Suprapubic skin (tissue), 4 donors: Measurements from ENCODE around the gene SLC50A1. TPM values are rescaled to one million over a fixed set of nuclear protein-coding genes. Genes with fewer than 3 reads are reported as not detected.

ENCODE experiments used
- DNase-seq, 2 donors: peaks; one replicate each; pipeline ENCODE4 v3.0.0-alpha.2; 2019; ENCODE audit warnings: low spot score in 2 of 2
- H3K27ac ChIP-seq: fragments of 200-600 bp; sonication (generic); one replicate; pipeline ENCODE4 v1.5.1; 2019
- H3K27me3 ChIP-seq: fragments of 200-600 bp; sonication (generic); one replicate; pipeline ENCODE4 v1.5.1; 2019
- H3K36me3 ChIP-seq: fragments of 200-600 bp; sonication (generic); one replicate; pipeline ENCODE4 v1.5.1; 2019
- H3K4me1 ChIP-seq: fragments of 200-600 bp; sonication (generic); one replicate; pipeline ENCODE4 v1.5.1; 2019
- H3K4me3 ChIP-seq: fragments of 200-600 bp; sonication (generic); one replicate; pipeline ENCODE4 v1.5.1; 2019; ENCODE audit warnings: mild to moderate bottlenecking
- H3K9me3 ChIP-seq: fragments of 200-600 bp; sonication (generic); one replicate; pipeline ENCODE4 v1.5.1; 2019
- EP300 ChIP-seq: sonication (generic); formaldehyde crosslinking; IDR thresholded peaks from one replicate; pipeline ENCODE4 v1.6.1; 2017; ENCODE audit warnings: antibody characterized with exemption
- POLR2A ChIP-seq, 2 donors: fragments of 450-650 bp; IDR thresholded peaks; one replicate each; pipeline ENCODE4 v1.6.1; 2017; ENCODE audit warnings: antibody characterized with exemption in 2 of 2, mild to moderate bottlenecking in 2 of 2, moderate library complexity in 2 of 2
- POLR2AphosphoS5 ChIP-seq, 3 donors: sonication (generic); formaldehyde crosslinking; IDR thresholded peaks; one replicate each; pipeline ENCODE4 v1.6.1; 2017; ENCODE audit warnings: antibody characterized with exemption in 3 of 3
- WGBS: methylation state at CpG from one replicate; pipeline ENCODE4 v1.1.5; 2018; 5-methylcytosine and 5-hydroxymethylcytosine counted together
- total RNA-seq, 4 donors: library from RNA; depleted of rRNA; stranded (reverse); fragments of >200 nt; gene quantifications; one replicate each; pipeline ENCODE4 v1.1.0, GENCODE V29; 2016
- TF ChIP-seq, protein P1 (sequence below), 2 donors: fragments of 200-600 bp in 1 of 2; fragments of 450-650 bp in 1 of 2; sonication (generic) in 1 of 2; IDR thresholded peaks; one replicate each; pipeline ENCODE4 v1.5.1; 2016 to 2019; ENCODE audit warnings: antibody characterized with exemption in 2 of 2, mild to moderate bottlenecking in 1 of 2, moderate library complexity in 1 of 2

SLC50A1 gene
- total RNA-seq, 4 donors from 2014 or later, result 27.9 to 56.1 (median 32.6) TPM

- TF ChIP-seq POLR2A (IDR thresholded peaks at IDR 0.05), result no peak
- TF ChIP-seq EP300, result no peak
- Histone ChIP-seq H3K27ac (no peak overlapping the region), H3K9me3 (no peaks in the 10 kb centered on the region), H3K4me3 (no peak overlapping the region), H3K27me3 (no peaks in the 10 kb centered on the region), H3K36me3 (no peaks in the 10 kb centered on the region), H3K4me1 (peaks cover 20% of the 10 kb centered on the region)
- no peak for DNase-seq
- 81% methylated on average over 6 of the region's 6 CpGs for WGBS
Observed at GRCh38 chr1:155092131-155092530, 43.5 kb upstream of the SLC50A1 start.

DNA sequence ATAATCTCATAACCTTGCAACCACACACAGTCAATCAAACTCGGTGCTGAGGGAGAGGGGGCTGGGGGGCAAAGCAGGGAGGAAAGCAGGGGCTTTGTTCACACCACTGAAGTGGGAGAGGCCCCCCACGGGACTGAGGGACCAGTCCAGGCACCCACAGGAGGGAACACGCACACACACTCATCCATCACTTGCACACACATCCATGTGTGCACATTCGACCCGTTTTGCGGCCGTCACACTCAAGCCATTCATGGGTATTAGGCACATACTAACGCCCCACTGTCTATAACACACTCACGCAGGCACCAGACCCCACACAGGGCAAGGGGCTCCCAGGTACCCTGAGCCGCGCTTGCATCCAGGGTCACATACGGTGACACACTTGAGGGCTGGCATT, 43.0 kb upstream of the SLC50A1 start:
- H3K9me3 ChIP-seq, result no peaks in the 10 kb centered on the region
- no peak overlapping the region for H3K27ac ChIP-seq
- peaks cover 20% of the 10 kb centered on the region for H3K4me1 ChIP-seq
- 87% methylated on average over 12 of the region's 12 CpGs for WGBS
- DNase-seq, result no peak
- no peak overlapping the region for H3K4me3 ChIP-seq
- TF ChIP-seq, protein P1, sequence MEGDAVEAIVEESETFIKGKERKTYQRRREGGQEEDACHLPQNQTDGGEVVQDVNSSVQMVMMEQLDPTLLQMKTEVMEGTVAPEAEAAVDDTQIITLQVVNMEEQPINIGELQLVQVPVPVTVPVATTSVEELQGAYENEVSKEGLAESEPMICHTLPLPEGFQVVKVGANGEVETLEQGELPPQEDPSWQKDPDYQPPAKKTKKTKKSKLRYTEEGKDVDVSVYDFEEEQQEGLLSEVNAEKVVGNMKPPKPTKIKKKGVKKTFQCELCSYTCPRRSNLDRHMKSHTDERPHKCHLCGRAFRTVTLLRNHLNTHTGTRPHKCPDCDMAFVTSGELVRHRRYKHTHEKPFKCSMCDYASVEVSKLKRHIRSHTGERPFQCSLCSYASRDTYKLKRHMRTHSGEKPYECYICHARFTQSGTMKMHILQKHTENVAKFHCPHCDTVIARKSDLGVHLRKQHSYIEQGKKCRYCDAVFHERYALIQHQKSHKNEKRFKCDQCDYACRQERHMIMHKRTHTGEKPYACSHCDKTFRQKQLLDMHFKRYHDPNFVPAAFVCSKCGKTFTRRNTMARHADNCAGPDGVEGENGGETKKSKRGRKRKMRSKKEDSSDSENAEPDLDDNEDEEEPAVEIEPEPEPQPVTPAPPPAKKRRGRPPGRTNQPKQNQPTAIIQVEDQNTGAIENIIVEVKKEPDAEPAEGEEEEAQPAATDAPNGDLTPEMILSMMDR (IDR thresholded peaks at IDR 0.05), result no peak
- TF ChIP-seq POLR2A (IDR thresholded peaks at IDR 0.05) (no peak), EP300 (no peak), POLR2AphosphoS5 (IDR thresholded peaks at IDR 0.05) (no peak)
- no peaks in the 10 kb centered on the region for H3K36me3 ChIP-seq
- no peaks in the 10 kb centered on the region for H3K27me3 ChIP-seq

DNA sequence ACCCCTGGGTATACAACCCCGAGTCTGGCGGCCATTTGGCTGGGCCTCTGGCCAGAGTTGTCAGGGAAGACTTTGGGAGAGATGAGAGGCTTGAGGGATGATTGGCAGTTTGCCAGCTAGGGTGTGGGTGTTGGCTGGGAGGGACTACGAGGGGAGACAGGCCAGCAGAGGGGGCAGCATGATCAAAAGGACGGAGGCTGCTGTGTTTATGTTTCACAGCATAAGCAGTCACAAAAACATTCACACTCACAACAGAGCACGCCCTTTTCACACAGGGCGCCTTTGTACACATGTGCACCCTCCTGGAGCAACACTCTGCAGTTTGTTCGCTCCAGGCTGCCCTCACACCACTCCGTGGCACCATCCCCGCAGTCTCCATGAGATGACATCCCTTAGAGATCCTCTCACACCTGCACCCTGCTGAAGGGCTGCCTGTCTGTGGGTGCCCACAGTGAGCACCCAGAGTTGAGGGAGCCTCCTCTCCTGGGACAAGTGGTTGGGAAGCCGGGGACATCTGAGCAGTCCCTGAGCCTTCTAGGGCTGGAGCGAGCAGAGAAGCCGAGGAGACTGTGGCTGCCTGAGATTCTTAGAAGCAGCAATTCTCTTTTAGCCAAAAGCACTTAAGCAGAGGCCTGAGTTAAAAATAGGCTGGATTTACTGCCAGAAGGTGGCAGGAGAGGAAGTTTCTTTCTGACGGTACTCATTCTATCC, 41.6 kb upstream of the SLC50A1 start:
- H3K27ac ChIP-seq, result peak overlapping the region; percentile 3
- no peak overlapping the region for H3K4me3 ChIP-seq
- no peaks in the 10 kb centered on the region for H3K9me3 ChIP-seq
- peaks cover 20% of the 10 kb centered on the region for H3K4me1 ChIP-seq
- no peak for DNase-seq
- WGBS, result 12% methylated on average over 9 of the region's 13 CpGs
- no peaks in the 10 kb centered on the region for H3K27me3 ChIP-seq
- TF ChIP-seq POLR2AphosphoS5 (IDR thresholded peaks at IDR 0.05), result no peak
- TF ChIP-seq POLR2A (IDR thresholded peaks at IDR 0.05), result no peak
- no peak for TF ChIP-seq EP300
- TF ChIP-seq, protein P1 (IDR thresholded peaks at IDR 0.05), result peak in 1 of 2 donors; percentile 23
- no peaks in the 10 kb centered on the region for H3K36me3 ChIP-seq

DNA sequence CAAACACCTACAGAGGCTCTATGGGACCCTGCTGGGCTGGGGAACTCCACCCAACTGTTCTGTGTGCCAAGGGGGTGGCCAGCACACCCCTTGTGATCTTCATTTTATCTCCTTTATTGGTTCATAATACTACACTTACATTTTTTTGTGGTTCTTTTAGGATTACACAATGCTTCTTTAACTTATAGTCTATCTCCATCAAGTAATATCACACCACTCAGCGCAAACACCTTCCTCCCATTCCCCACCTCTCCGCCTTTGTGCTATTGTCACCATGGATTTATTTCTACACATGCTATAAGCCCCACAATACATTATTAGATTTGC, 41.1 kb upstream of the SLC50A1 start:
- Histone ChIP-seq H3K27me3 (no peaks in the 10 kb centered on the region), H3K4me1 (peaks cover 20% of the 10 kb centered on the region), H3K9me3 (no peaks in the 10 kb centered on the region), H3K4me3 (no peak overlapping the region), H3K36me3 (no peaks in the 10 kb centered on the region), H3K27ac (peak overlapping the region; percentile 3)
- 68% methylated on average over 2 of the region's 2 CpGs for WGBS
- TF ChIP-seq, protein P1 (IDR thresholded peaks at IDR 0.05), result no peak
- no peak for TF ChIP-seq EP300
- TF ChIP-seq POLR2AphosphoS5 (IDR thresholded peaks at IDR 0.05), result no peak
- TF ChIP-seq POLR2A (IDR thresholded peaks at IDR 0.05), result no peak
- DNase-seq, result no peak

DNA sequence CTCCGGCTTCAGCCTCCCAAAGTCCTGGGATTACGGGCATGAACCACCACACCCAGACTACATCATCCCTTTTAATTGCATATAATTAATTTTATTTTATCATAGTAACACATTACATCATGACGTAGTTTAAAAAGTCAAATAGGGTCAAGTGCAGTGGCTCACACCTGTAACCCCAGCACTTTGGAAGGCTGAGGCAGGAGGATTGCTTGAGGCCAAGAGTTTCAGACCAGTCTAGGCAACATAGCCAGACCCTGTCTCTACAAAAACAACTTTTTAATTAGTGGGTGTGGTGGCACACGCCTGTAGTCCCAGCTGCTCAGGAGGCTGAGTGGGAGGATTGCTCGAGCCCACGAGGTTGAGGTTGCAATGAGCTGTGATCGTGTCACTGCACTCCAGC, 36.3 kb upstream of the SLC50A1 start:
- H3K4me3 ChIP-seq, result no peak overlapping the region
- no peak for TF ChIP-seq POLR2A (IDR thresholded peaks at IDR 0.05)
- no peak for TF ChIP-seq POLR2AphosphoS5 (IDR thresholded peaks at IDR 0.05)
- TF ChIP-seq, protein P1 (IDR thresholded peaks at IDR 0.05), result no peak
- TF ChIP-seq EP300, result no peak
- H3K9me3 ChIP-seq, result no peaks in the 10 kb centered on the region
- whole genome bisulfite sequencing, result 68% methylated on average over 7 of the region's 7 CpGs
- H3K27ac ChIP-seq, result no peak overlapping the region
- DNase-seq, result no peak
- peaks cover 3% of the 10 kb centered on the region for H3K27me3 ChIP-seq
- no peaks in the 10 kb centered on the region for H3K36me3 ChIP-seq
- H3K4me1 ChIP-seq, result peaks cover 3% of the 10 kb centered on the region

- Histone ChIP-seq H3K4me3 (no peak overlapping the region), H3K4me1 (no peaks in the 10 kb centered on the region), H3K36me3 (no peaks in the 10 kb centered on the region), H3K27me3 (peaks cover 3% of the 10 kb centered on the region), H3K27ac (no peak overlapping the region), H3K9me3 (no peaks in the 10 kb centered on the region)
- whole genome bisulfite sequencing, result 76% methylated on average over 9 of the region's 9 CpGs
- DNase-seq, result no peak
- TF ChIP-seq POLR2A (IDR thresholded peaks at IDR 0.05) (no peak), EP300 (no peak), POLR2AphosphoS5 (IDR thresholded peaks at IDR 0.05) (no peak)
- TF ChIP-seq, protein P1 (IDR thresholded peaks at IDR 0.05), result no peak
Observed at GRCh38 chr1:155103325-155103724, 32.3 kb upstream of the SLC50A1 start.
